SK-N-SH treated with all-trans-retinoic acid at 6 μM for 48 hours (cell line): ENCODE measurements around the gene TRMT1.

Experiments used
- ATAC-seq: fragments of 200-7000 bp; cut with Tn5 transposase; 3 replicates; pipeline ENCODE4 v1.9.1; 2020; ENCODE audit warnings: mild to moderate bottlenecking, moderate library complexity
- ARNTL ChIP-seq: fragments of 450-650 bp; formaldehyde crosslinking; IDR thresholded peaks from 2 replicates; pipeline ENCODE4 v1.5.0; 2020; ENCODE audit warnings: low read depth, mild to moderate bottlenecking, moderate library complexity, borderline replicate concordance
- BACH2 ChIP-seq: fragments of 250-450 bp; sonication (Bioruptor Pico); IDR thresholded peaks from 2 replicates; pipeline ENCODE4 v1.9.0; 2021; ENCODE audit warnings: mild to moderate bottlenecking, borderline replicate concordance
- CSDC2 ChIP-seq: fragments of 250-450 bp; sonication (Bioruptor Pico); IDR thresholded peaks from 2 replicates; pipeline ENCODE4 v1.5.0; 2020; ENCODE audit warnings: mild to moderate bottlenecking, moderate library complexity
- GLIS3 ChIP-seq: fragments of 250-450 bp; sonication (Bioruptor Pico); IDR thresholded peaks from 2 replicates; pipeline ENCODE4 v1.5.0; 2020; ENCODE audit warnings: mild to moderate bottlenecking, moderate library complexity
- ISL1 ChIP-seq: fragments of 250-450 bp; sonication (Bioruptor Pico); IDR thresholded peaks from 2 replicates; pipeline ENCODE4 v2.1.2; 2022; ENCODE audit warnings: mild to moderate bottlenecking, moderate library complexity
- OSR1 ChIP-seq: fragments of 250-450 bp; sonication (Bioruptor Pico); IDR thresholded peaks from 2 replicates; pipeline ENCODE4 v1.8.0; 2022; ENCODE audit warnings: moderate library complexity, mild to moderate bottlenecking, inconsistent platforms
- RARB ChIP-seq: fragments of 250-450 bp; sonication (Bioruptor Pico); IDR thresholded peaks from 2 replicates; pipeline ENCODE4 v1.8.0; 2021; ENCODE audit warnings: mild to moderate bottlenecking, moderate library complexity
- ZC3H10 ChIP-seq: fragments of 250-450 bp; sonication (Bioruptor Pico); IDR thresholded peaks from 2 replicates; pipeline ENCODE4 v1.5.1; 2021; ENCODE audit warnings: mild to moderate bottlenecking, moderate library complexity
- ZFP3 ChIP-seq: fragments of 250-450 bp; sonication (Bioruptor Pico); IDR thresholded peaks from 2 replicates; pipeline ENCODE4 v1.5.0; 2020; ENCODE audit warnings: mild to moderate bottlenecking, moderate library complexity
- ZNF565 ChIP-seq: fragments of 450-650 bp; formaldehyde crosslinking; conservative IDR thresholded peaks from 2 replicates; pipeline ENCODE4 v1.5.0; 2020; ENCODE audit warnings: low read depth, mild to moderate bottlenecking, moderate library complexity
- ZNF70 ChIP-seq: fragments of 450-650 bp; formaldehyde crosslinking; IDR thresholded peaks from 2 replicates; pipeline ENCODE4 v1.5.0; 2020; ENCODE audit warnings: mild to moderate bottlenecking, moderate library complexity
- TF ChIP-seq, protein P1 (sequence below): fragments of 250-450 bp; sonication (Bioruptor Pico); IDR thresholded peaks from 2 replicates; pipeline ENCODE4 v1.5.0; 2020; ENCODE audit warnings: mild to moderate bottlenecking, moderate library complexity
- TF ChIP-seq, protein P2 (sequence below): fragments of 250-450 bp; sonication (Bioruptor Pico); IDR thresholded peaks from 2 replicates; pipeline ENCODE4 v1.5.1; 2020; ENCODE audit warnings: low read depth, mild to moderate bottlenecking, moderate library complexity
- TF ChIP-seq, protein P3 (sequence below): fragments of 250-450 bp; sonication (Bioruptor Pico); IDR thresholded peaks from 2 replicates; pipeline ENCODE4 v1.5.1; 2021; ENCODE audit warnings: mild to moderate bottlenecking, moderate library complexity

TRMT1 gene

DNA sequence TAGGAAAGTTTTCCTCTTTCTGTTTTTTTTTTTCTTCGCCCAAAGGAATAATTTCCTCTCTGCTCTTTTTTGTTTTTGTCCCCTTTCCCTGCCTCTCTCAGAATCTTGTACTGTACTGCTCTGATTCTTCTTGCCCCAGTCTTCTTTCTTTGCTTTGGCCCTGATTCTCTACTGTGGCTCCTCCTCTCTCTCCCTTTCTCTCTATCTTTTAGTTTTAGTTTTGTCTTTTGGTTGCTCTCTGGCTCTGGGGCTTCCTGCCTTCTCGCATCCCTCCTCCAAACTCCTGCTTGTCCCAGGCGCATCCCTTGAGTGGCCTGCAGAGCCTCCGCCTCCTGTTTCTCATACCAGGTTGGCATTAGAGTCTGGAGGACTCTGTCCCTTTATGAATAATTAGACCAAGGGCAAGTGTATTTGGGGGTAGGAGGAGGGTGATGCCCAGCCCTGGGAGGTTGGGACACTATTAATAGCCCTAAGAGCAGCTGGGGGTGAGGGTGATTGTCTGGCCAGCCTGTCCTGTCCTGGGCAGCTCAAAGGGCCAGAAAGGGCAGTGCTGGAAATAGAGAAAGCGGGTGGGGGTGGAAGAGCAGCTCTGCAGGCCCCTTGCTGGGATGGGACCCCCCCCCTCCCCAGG lies 53.0 kb downstream of the TRMT1 start:
- ATAC-seq = no peak
- TF ChIP-seq ZFP3 = no peak
- TF ChIP-seq ZNF565 (CRISPR knock-in tag) = no peak
- no peak for TF ChIP-seq RARB (CRISPR knock-in tag)
- TF ChIP-seq CSDC2 (CRISPR knock-in tag) = no peak
- TF ChIP-seq BACH2 = no peak
- no peak for TF ChIP-seq ZC3H10 (CRISPR knock-in tag)

DNA sequence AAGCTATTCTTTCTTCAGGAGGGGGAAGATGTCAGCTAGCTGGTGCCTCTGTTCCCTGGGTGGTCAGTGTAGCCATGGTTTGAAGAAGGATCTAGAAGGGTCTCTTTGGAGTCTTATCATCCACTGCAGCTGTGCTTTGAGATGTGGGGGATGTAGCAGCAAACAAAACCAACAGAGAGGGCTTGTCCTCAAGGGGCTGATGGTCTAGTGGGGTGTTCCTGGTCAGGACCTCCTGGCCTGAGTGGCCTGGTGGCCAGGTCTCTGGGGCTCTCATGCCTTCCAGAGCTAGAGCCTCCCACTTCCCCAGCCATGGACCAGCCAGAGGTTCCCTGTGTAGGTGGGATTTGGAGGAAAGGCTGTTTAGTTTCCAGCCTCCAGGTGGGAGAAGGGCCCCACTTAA lies 54.2 kb downstream of the TRMT1 start:
- no peak for TF ChIP-seq ARNTL (CRISPR knock-in tag)
- TF ChIP-seq BACH2 = no peak
- no peak for TF ChIP-seq ZNF565 (CRISPR knock-in tag)
- no peak for TF ChIP-seq GLIS3
- TF ChIP-seq, protein P1, sequence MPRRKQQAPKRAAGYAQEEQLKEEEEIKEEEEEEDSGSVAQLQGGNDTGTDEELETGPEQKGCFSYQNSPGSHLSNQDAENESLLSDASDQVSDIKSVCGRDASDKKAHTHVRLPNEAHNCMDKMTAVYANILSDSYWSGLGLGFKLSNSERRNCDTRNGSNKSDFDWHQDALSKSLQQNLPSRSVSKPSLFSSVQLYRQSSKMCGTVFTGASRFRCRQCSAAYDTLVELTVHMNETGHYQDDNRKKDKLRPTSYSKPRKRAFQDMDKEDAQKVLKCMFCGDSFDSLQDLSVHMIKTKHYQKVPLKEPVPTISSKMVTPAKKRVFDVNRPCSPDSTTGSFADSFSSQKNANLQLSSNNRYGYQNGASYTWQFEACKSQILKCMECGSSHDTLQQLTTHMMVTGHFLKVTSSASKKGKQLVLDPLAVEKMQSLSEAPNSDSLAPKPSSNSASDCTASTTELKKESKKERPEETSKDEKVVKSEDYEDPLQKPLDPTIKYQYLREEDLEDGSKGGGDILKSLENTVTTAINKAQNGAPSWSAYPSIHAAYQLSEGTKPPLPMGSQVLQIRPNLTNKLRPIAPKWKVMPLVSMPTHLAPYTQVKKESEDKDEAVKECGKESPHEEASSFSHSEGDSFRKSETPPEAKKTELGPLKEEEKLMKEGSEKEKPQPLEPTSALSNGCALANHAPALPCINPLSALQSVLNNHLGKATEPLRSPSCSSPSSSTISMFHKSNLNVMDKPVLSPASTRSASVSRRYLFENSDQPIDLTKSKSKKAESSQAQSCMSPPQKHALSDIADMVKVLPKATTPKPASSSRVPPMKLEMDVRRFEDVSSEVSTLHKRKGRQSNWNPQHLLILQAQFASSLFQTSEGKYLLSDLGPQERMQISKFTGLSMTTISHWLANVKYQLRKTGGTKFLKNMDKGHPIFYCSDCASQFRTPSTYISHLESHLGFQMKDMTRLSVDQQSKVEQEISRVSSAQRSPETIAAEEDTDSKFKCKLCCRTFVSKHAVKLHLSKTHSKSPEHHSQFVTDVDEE (CRISPR knock-in tag) = no peak
- no peak for TF ChIP-seq RARB (CRISPR knock-in tag)
- TF ChIP-seq, protein P2, sequence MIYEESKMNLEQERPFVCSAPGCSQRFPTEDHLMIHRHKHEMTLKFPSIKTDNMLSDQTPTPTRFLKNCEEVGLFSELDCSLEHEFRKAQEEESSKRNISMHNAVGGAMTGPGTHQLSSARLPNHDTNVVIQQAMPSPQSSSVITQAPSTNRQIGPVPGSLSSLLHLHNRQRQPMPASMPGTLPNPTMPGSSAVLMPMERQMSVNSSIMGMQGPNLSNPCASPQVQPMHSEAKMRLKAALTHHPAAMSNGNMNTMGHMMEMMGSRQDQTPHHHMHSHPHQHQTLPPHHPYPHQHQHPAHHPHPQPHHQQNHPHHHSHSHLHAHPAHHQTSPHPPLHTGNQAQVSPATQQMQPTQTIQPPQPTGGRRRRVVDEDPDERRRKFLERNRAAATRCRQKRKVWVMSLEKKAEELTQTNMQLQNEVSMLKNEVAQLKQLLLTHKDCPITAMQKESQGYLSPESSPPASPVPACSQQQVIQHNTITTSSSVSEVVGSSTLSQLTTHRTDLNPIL (CRISPR knock-in tag) = no peak
- TF ChIP-seq ZC3H10 (CRISPR knock-in tag) = no peak
- TF ChIP-seq OSR1 = no peak
- no peak for TF ChIP-seq ZNF70 (CRISPR knock-in tag)
- TF ChIP-seq, protein P3, sequence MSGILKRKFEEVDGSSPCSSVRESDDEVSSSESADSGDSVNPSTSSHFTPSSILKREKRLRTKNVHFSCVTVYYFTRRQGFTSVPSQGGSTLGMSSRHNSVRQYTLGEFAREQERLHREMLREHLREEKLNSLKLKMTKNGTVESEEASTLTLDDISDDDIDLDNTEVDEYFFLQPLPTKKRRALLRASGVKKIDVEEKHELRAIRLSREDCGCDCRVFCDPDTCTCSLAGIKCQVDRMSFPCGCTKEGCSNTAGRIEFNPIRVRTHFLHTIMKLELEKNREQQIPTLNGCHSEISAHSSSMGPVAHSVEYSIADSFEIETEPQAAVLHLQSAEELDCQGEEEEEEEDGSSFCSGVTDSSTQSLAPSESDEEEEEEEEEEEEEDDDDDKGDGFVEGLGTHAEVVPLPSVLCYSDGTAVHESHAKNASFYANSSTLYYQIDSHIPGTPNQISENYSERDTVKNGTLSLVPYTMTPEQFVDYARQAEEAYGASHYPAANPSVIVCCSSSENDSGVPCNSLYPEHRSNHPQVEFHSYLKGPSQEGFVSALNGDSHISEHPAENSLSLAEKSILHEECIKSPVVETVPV (CRISPR knock-in tag) = no peak
- no peak for ATAC-seq

DNA sequence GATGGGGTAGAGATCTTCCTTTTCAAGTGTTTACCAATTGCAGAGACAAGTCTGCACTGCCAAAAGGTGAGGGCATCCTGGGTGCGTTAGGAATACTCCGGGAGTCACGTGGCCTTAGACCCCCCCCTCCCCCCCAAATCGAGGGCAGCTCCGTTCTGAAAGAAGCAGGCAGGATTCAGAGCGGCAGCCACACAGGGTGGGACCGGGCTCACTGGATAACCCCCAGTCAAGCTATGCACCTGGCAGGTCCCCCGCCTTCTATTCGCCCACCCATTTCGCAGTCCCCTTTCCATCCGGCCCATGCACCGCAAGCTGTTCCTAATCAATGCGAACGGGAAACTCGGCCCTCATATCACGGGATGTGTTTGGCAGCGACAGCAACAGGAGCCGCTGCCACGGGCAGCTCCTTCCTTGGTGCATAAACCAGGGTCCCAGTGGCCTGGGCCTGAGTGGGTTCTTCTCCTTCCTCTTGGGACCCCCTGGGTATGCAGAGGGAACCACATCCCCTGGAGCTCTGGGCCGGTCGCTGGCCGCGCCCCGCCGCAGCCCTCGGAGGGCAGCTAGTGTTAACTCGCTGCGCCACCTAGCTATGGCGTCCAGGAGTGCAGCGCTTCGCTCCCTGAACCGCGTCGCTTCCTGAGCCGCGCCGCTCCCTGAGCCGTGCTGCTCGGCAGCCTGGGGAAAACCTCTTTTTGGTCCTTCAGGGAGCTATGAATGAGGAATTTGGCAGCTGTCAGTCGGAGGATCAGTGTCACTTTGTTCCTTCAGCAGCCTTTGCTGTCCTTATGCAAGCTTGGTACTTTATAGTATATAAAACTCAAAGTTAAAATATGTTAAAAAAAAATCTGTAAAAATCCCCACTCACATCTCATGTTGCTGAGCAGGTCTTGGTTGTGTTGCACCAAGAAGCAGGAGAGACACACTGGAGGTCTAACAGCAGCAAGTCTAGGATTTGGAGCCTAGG lies 55.3 kb downstream of the TRMT1 start:
- peak; percentile 91 for ATAC-seq

DNA sequence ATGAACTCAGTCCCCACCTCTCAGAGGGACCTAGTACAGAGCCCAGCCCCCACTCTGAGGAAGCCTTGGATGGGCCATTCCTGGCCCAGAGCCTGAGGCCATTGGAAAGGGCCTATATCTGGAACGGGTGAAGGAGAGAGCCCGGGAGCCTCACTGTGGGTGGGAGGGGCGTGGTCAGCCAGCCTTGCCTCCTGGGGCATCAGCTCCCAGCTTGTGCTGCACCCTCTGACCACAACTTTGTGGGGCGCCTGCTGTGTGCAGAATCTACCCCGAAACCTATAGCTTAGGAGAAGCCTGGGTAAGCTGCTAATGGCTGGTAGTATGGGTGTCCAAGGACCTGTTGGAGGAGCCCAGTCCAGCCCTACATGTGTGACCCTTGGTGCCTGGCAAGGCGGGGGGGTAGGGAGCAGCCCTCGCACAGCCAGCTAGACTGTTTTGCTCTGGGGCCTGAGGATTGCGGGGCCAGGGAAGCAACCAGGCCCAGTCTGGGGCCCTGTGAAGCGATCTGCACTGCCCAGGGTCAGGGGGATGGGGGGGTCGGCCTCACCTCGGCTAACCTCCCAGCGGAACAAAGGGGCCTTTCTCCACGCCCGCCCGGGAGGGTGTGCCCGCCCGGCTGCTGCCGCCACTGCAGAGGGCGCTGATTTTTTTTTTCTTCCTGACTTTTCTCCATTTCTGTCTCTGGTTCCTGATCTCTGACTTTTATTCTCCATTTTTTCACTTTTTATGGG lies 56.1 kb downstream of the TRMT1 start:
- TF ChIP-seq, protein P3 (CRISPR knock-in tag) = no peak
- no peak for TF ChIP-seq ZC3H10 (CRISPR knock-in tag)
- TF ChIP-seq, protein P2 (CRISPR knock-in tag) = no peak
- no peak for TF ChIP-seq ZFP3
- TF ChIP-seq ZNF565 (CRISPR knock-in tag) = no peak
- TF ChIP-seq GLIS3 = no peak
- no peak for TF ChIP-seq ISL1
- no peak for ATAC-seq

More for the DNA sequence above, 55.3 kb downstream of the TRMT1 start:
- TF ChIP-seq ZFP3 (0 out of 2 replicates have a peak, but pooled peaks have one; percentile 57), OSR1 (no peak)
- TF ChIP-seq, all 23 proteins: peak for 1
